ENCODE results near the gene RNU1-2.
"Not testable (repeated sequence)": the region's sequence is repeated elsewhere in the genome, so short reads cannot be mapped to it uniquely, and the experiment has no call there.

RNU1-2 gene

GRCh38 chr1:16911851-16912721, 16.3 kb downstream of the RNU1-2 start:
- POLR2A ChIA-PET; CTCF ChIA-PET; H3K27me3 ChIP-seq (replicated peaks in 2 of 5; ENCODE audit: control insufficient read depth in 4 of 5, insufficient read depth in 5 of 5, low read length in 4 of 5); H3K27ac ChIP-seq (ENCODE audit: insufficient read depth in 1 of 2, low read depth in 1 of 2, low read length in 2 of 2, poor library complexity in 1 of 2, severe bottlenecking in 2 of 2); H3K36me3 ChIP-seq (ENCODE audit: control insufficient read depth in 4 of 4, insufficient read depth in 4 of 4, low read length in 3 of 4); H3K9me3 ChIP-seq (ENCODE audit: control extremely low read depth in 1 of 5, control insufficient read depth in 4 of 5, insufficient read depth in 2 of 5, low read depth in 1 of 5, low read length in 4 of 5); H3K4me3 ChIP-seq (ENCODE audit: control insufficient read depth in 1 of 7, extremely low read depth in 1 of 7, insufficient read depth in 4 of 7, low read depth in 2 of 7, low read length in 6 of 7): not testable (repeated sequence)
- H3K4me1 ChIP-seq (ENCODE audit: control extremely low read depth in 1 of 4, control insufficient read depth in 4 of 4, insufficient read depth in 4 of 4, low read length in 3 of 4) = peaks cover 6 to 37% (median 29%) of the 10 kb centered on the region in 4 experiments
- peak in 1 of 3 donors; percentile 60 for DNase-seq
- 68% methylated on average over 8 of the region's 8 CpGs for WGBS (ENCODE audit: insufficient coverage)

GRCh38 chr1:16912742-16913141, 17.0 kb downstream of the RNU1-2 start:
- H3K4me1 ChIP-seq (ENCODE audit: control extremely low read depth in 1 of 4, control insufficient read depth in 4 of 4, insufficient read depth in 4 of 4, low read length in 3 of 4) = peaks cover under 1 to 32% (median 26%) of the 10 kb centered on the region in 4 experiments
- CTCF ChIA-PET; H3K27me3 ChIP-seq (replicated peaks in 2 of 5; ENCODE audit: control insufficient read depth in 4 of 5, insufficient read depth in 5 of 5, low read length in 4 of 5); H3K27ac ChIP-seq (ENCODE audit: insufficient read depth in 1 of 2, low read depth in 1 of 2, low read length in 2 of 2, poor library complexity in 1 of 2, severe bottlenecking in 2 of 2); H3K9me3 ChIP-seq (ENCODE audit: control extremely low read depth in 1 of 5, control insufficient read depth in 4 of 5, insufficient read depth in 2 of 5, low read depth in 1 of 5, low read length in 4 of 5); H3K36me3 ChIP-seq (ENCODE audit: control insufficient read depth in 4 of 4, insufficient read depth in 4 of 4, low read length in 3 of 4); H3K4me3 ChIP-seq (ENCODE audit: control insufficient read depth in 1 of 7, extremely low read depth in 1 of 7, insufficient read depth in 4 of 7, low read depth in 2 of 7, low read length in 6 of 7): not testable (repeated sequence)
- peak in 1 of 3 donors; percentile 54 for DNase-seq
- POLR2A ChIA-PET = interaction anchor here (0.7 kb wide), 1 partner anchor 296 kb away, joined by 5 read pairs; no protein-coding TSS in a partner anchor
- WGBS (ENCODE audit: insufficient coverage) = 20% methylated on average over 8 of the region's 8 CpGs

- CTCF ChIA-PET = no interaction called here
- POLR2A ChIA-PET = interaction anchor here (0.7 kb wide), 1 partner anchor 296 kb away, joined by 5 read pairs; no protein-coding TSS in a partner anchor
- H3K27ac ChIP-seq (ENCODE audit: insufficient read depth in 1 of 2, low read depth in 1 of 2, low read length in 2 of 2, poor library complexity in 1 of 2, severe bottlenecking in 2 of 2) = no peak overlapping the region
- DNase-seq = no peak
- no peaks in the 10 kb centered on the region for H3K36me3 ChIP-seq (ENCODE audit: control insufficient read depth in 4 of 4, insufficient read depth in 4 of 4, low read length in 3 of 4)
- H3K4me1 ChIP-seq (ENCODE audit: control extremely low read depth in 1 of 4, control insufficient read depth in 4 of 4, insufficient read depth in 4 of 4, low read length in 3 of 4) = peaks cover 0 to 28% (median 25%) of the 10 kb centered on the region in 4 experiments
- no peaks in the 10 kb centered on the region for H3K9me3 ChIP-seq (ENCODE audit: control extremely low read depth in 1 of 5, control insufficient read depth in 4 of 5, insufficient read depth in 2 of 5, low read depth in 1 of 5, low read length in 4 of 5)
- WGBS (ENCODE audit: insufficient coverage) = 49% methylated on average over 36 of the region's 36 CpGs
- H3K27me3 ChIP-seq (replicated peaks in 2 of 5; ENCODE audit: control insufficient read depth in 4 of 5, insufficient read depth in 5 of 5, low read length in 4 of 5) = no peaks in the 10 kb centered on the region
- peak overlapping the region; percentile 36 to 87 (median 68) for H3K4me3 ChIP-seq (ENCODE audit: control insufficient read depth in 1 of 7, extremely low read depth in 1 of 7, insufficient read depth in 4 of 7, low read depth in 2 of 7, low read length in 6 of 7)
Measured at GRCh38 chr1:16913181-16913832, 17.5 kb downstream of the RNU1-2 start.

- WGBS (ENCODE audit: insufficient coverage) = 0% methylated on average over 109 of the region's 109 CpGs
- peak overlapping the region; percentile 48 to 87 (median 68) for H3K4me3 ChIP-seq (ENCODE audit: control insufficient read depth in 1 of 7, extremely low read depth in 1 of 7, insufficient read depth in 4 of 7, low read depth in 2 of 7, low read length in 6 of 7)
- peaks cover 0 to 26% (median 24%) of the 10 kb centered on the region in 4 experiments for H3K4me1 ChIP-seq (ENCODE audit: control extremely low read depth in 1 of 4, control insufficient read depth in 4 of 4, insufficient read depth in 4 of 4, low read length in 3 of 4)
- peak; percentile 93 to 97 (median 95) for DNase-seq
- POLR2A ChIA-PET = interaction anchor here (1.0 kb wide), 1 partner anchor 9 kb away, joined by 3 read pairs; no protein-coding TSS in a partner anchor
- peak overlapping the region in 1 of 2 experiments; percentile 43 for H3K27ac ChIP-seq (ENCODE audit: insufficient read depth in 1 of 2, low read depth in 1 of 2, low read length in 2 of 2, poor library complexity in 1 of 2, severe bottlenecking in 2 of 2)
- no peaks in the 10 kb centered on the region for H3K27me3 ChIP-seq (replicated peaks in 2 of 5; ENCODE audit: control insufficient read depth in 4 of 5, insufficient read depth in 5 of 5, low read length in 4 of 5)
- no peaks in the 10 kb centered on the region for H3K9me3 ChIP-seq (ENCODE audit: control extremely low read depth in 1 of 5, control insufficient read depth in 4 of 5, insufficient read depth in 2 of 5, low read depth in 1 of 5, low read length in 4 of 5)
- no peaks in the 10 kb centered on the region for H3K36me3 ChIP-seq (ENCODE audit: control insufficient read depth in 4 of 4, insufficient read depth in 4 of 4, low read length in 3 of 4)
- CTCF ChIA-PET = no interaction called here
Measured at GRCh38 chr1:16913833-16914662, 18.3 kb downstream of the RNU1-2 start.

- Histone ChIP-seq H3K4me1 (ENCODE audit: control extremely low read depth in 1 of 4, control insufficient read depth in 4 of 4, insufficient read depth in 4 of 4, low read length in 3 of 4) (peaks cover 0 to 26% (median 23%) of the 10 kb centered on the region in 4 experiments), H3K4me3 (ENCODE audit: control insufficient read depth in 1 of 7, extremely low read depth in 1 of 7, insufficient read depth in 4 of 7, low read depth in 2 of 7, low read length in 6 of 7) (peak overlapping the region in 3 of 7 experiments; percentile 65 to 87 (median 81))
- not testable (repeated sequence) for H3K27me3 ChIP-seq (replicated peaks in 2 of 5; ENCODE audit: control insufficient read depth in 4 of 5, insufficient read depth in 5 of 5, low read length in 4 of 5); H3K27ac ChIP-seq (ENCODE audit: insufficient read depth in 1 of 2, low read depth in 1 of 2, low read length in 2 of 2, poor library complexity in 1 of 2, severe bottlenecking in 2 of 2); H3K9me3 ChIP-seq (ENCODE audit: control extremely low read depth in 1 of 5, control insufficient read depth in 4 of 5, insufficient read depth in 2 of 5, low read depth in 1 of 5, low read length in 4 of 5); H3K36me3 ChIP-seq (ENCODE audit: control insufficient read depth in 4 of 4, insufficient read depth in 4 of 4, low read length in 3 of 4); DNase-seq
- CTCF ChIA-PET = interaction anchor here (0.7 to 1.4 kb wide), 3 partner anchors 10 to 96 kb away, joined by 3 to 6 read pairs (median 3); no protein-coding TSS in a partner anchor
- WGBS (ENCODE audit: insufficient coverage) = 63% methylated on average over 15 of the region's 15 CpGs
- POLR2A ChIA-PET = interaction anchor here (1.0 kb wide), 1 partner anchor 10 kb away, joined by 3 read pairs; no protein-coding TSS in a partner anchor
Measured at GRCh38 chr1:16914928-16915626, 19.3 kb downstream of the RNU1-2 start.

- POLR2A ChIA-PET = interaction anchor here (0.6 kb wide), 1 partner anchor 18 kb away, joined by 3 read pairs; no protein-coding TSS in a partner anchor
Measured at GRCh38 chr1:16915627-16915973, 19.8 kb downstream of the RNU1-2 start.

More at GRCh38 chr1:16915627-16915973, 19.8 kb downstream of the RNU1-2 start:
- 71% methylated on average over 4 of the region's 4 CpGs for WGBS (ENCODE audit: insufficient coverage)
- peak; percentile 43 to 71 (median 53) for DNase-seq
- H3K9me3 ChIP-seq (ENCODE audit: control extremely low read depth in 1 of 5, control insufficient read depth in 4 of 5, insufficient read depth in 2 of 5, low read depth in 1 of 5, low read length in 4 of 5) = no peaks in the 10 kb centered on the region
- H3K4me1 ChIP-seq (ENCODE audit: control extremely low read depth in 1 of 4, control insufficient read depth in 4 of 4, insufficient read depth in 4 of 4, low read length in 3 of 4) = peaks cover 0 to 26% (median 23%) of the 10 kb centered on the region in 4 experiments
- H3K27ac ChIP-seq (ENCODE audit: insufficient read depth in 1 of 2, low read depth in 1 of 2, low read length in 2 of 2, poor library complexity in 1 of 2, severe bottlenecking in 2 of 2) = no peak overlapping the region
- CTCF ChIA-PET = interaction anchor here (0.7 to 1.4 kb wide), 4 partner anchors 9 to 133 kb away, joined by 3 to 6 read pairs (median 3); no protein-coding TSS in a partner anchor
- H3K36me3 ChIP-seq (ENCODE audit: control insufficient read depth in 4 of 4, insufficient read depth in 4 of 4, low read length in 3 of 4) = no peaks in the 10 kb centered on the region
- no peak overlapping the region for H3K4me3 ChIP-seq (ENCODE audit: control insufficient read depth in 1 of 7, extremely low read depth in 1 of 7, insufficient read depth in 4 of 7, low read depth in 2 of 7, low read length in 6 of 7)
- no peaks in the 10 kb centered on the region for H3K27me3 ChIP-seq (replicated peaks in 2 of 5; ENCODE audit: control insufficient read depth in 4 of 5, insufficient read depth in 5 of 5, low read length in 4 of 5)

All from common myeloid progenitor, CD34-positive (primary cell).